SJSA1 (cell line): ENCODE data around the gene PLD1. TPM values are rescaled to one million over a fixed set of nuclear protein-coding genes. Genes with fewer than 3 reads are reported as not detected.

Experiments used
- DNase-seq, 2 experiments: peaks; one replicate each; pipeline ENCODE4 v3.0.0-alpha.2; 2015 to 2020; ENCODE audit warnings: low spot score in 2 of 2, low read depth in 1 of 2
- H3K27ac ChIP-seq: fragments of 250-450 bp; sonication (Bioruptor Pico); 2 replicates; pipeline ENCODE4 v1.5.1; 2020; ENCODE audit warnings: mild to moderate bottlenecking, moderate library complexity
- H3K27me3 ChIP-seq: fragments of 250-450 bp; sonication (Bioruptor Pico); replicated peaks from 2 replicates; pipeline ENCODE4 v1.5.1; 2020; ENCODE audit warnings: mild to moderate bottlenecking, moderate library complexity
- H3K36me3 ChIP-seq: fragments of 250-450 bp; sonication (Bioruptor Pico); 2 replicates; pipeline ENCODE4 v1.5.1; 2020; ENCODE audit warnings: mild to moderate bottlenecking
- H3K4me1 ChIP-seq: fragments of 250-450 bp; sonication (Bioruptor Pico); replicated peaks from 2 replicates; pipeline ENCODE4 v1.6.1; 2021; ENCODE audit warnings: mild to moderate bottlenecking
- H3K4me3 ChIP-seq: fragments of 250-450 bp; sonication (Bioruptor Pico); 2 replicates; pipeline ENCODE4 v1.5.1; 2020; ENCODE audit warnings: mild to moderate bottlenecking
- H3K9me3 ChIP-seq: fragments of 250-450 bp; sonication (Bioruptor Pico); replicated peaks from 2 replicates; pipeline ENCODE4 v1.5.1; 2020; ENCODE audit warnings: mild to moderate bottlenecking
- total RNA-seq: library from RNA; depleted of rRNA; stranded (reverse); fragments of >200 nt; shearing (Covaris generic); gene quantifications from 2 replicates; pipeline ENCODE4 v1.2.3, GENCODE V29; 2014

Gene PLD1
- total RNA-seq, 1 experiment from 2014 or later: 3.3 TPM

GRCh38 chr3:171688002-171688401 lies 122.3 kb downstream of the PLD1 start:
- DNase-seq: no peak

DNA sequence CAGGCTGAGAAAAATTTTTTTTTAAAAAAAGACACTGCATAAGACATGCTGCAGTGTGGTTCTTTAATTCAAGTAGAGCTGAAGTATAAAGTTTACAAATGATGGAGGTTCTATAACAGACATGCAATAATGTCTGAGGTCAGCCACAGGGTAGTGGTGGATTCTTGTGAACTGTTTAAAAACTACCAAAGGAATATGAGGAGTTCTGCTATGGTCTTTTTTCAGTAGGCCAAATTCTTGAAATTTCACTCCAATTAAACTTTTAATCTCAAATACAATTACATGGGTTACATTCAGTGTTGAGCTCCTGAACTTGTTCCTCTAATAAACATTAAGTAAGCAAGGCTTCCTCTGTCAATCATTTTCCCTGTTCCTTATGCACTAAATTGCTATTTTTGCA lies 122.7 kb downstream of the PLD1 start:
- H3K27ac ChIP-seq: no peak overlapping the region
- no peak for DNase-seq
- H3K9me3 ChIP-seq: no peaks in the 10 kb centered on the region
- H3K4me1 ChIP-seq: no peaks in the 10 kb centered on the region
- no peaks in the 10 kb centered on the region for H3K36me3 ChIP-seq
- H3K4me3 ChIP-seq: no peak overlapping the region
- no peaks in the 10 kb centered on the region for H3K27me3 ChIP-seq

More at GRCh38 chr3:171688002-171688401, 122.3 kb downstream of the PLD1 start:
- H3K9me3 ChIP-seq: no peaks in the 10 kb centered on the region
- no peaks in the 10 kb centered on the region for H3K36me3 ChIP-seq
- no peaks in the 10 kb centered on the region for H3K4me1 ChIP-seq
- no peaks in the 10 kb centered on the region for H3K27me3 ChIP-seq
- H3K4me3 ChIP-seq: no peak overlapping the region
- H3K27ac ChIP-seq: no peak overlapping the region

- H3K27ac ChIP-seq: no peak overlapping the region
- no peaks in the 10 kb centered on the region for H3K36me3 ChIP-seq
- H3K4me3 ChIP-seq: no peak overlapping the region
- no peaks in the 10 kb centered on the region for H3K27me3 ChIP-seq
- no peaks in the 10 kb centered on the region for H3K4me1 ChIP-seq
- no peak for DNase-seq
- H3K9me3 ChIP-seq: no peaks in the 10 kb centered on the region
These were observed 123.2 kb downstream of the PLD1 start for GRCh38 chr3:171687064-171687463.

DNA sequence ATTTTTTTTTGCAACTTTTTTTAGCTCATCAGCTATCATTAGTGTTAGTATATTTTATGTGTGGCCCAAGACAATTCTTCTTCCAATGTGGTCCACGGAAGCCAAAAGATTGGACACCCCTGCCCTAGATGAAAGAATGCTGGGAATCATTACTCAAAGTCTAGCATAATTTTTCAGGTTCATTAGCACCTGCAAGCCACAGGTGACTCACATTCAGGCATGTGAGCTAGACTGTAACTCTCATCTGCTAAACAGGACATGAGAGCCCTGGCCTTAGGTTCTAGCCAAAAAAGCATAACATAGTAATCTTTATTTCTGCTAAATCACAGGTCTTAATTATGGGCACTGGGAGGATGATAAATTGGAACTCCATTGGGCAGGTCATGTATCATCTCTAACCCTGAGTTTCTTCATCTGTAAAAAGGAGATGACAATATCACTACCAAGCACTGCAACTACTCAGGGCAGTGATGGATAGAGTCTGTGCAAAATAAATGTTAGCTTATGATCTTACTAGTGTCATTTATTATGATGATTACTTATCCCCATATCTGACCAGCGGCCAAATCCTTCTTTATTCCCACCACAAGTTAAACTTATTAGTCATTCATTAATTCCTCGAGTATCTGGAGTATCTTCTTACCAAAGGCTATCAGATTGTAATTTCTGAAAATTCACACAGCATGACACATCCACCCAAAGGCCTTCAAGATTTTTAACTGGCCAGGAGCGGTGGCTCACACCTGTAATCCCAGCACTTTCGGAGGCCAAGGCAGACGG lies 125.0 kb downstream of the PLD1 start:
- DNase-seq: no peak
- H3K27ac ChIP-seq: no peak overlapping the region
- no peaks in the 10 kb centered on the region for H3K36me3 ChIP-seq
- H3K4me1 ChIP-seq: no peaks in the 10 kb centered on the region
- H3K27me3 ChIP-seq: no peaks in the 10 kb centered on the region
- no peak overlapping the region for H3K4me3 ChIP-seq
- no peaks in the 10 kb centered on the region for H3K9me3 ChIP-seq

DNA sequence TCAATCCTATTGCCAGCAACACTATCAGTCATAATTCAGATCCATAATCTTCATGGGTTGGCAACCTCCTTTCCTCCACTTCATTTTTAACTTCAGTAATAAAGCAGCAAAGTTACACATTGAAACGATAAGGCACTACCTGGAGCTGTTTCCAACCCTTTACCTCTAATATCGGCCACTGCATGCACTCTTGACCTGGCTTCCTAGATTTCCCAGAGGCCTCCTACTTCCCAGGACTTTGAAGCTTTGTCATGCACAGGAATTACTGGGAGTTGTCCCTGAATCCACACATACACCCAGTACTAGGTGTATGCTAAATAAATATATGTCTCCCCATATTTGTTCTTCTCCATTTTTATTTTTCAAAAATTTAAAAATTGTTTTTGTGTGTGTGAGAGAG lies 126.1 kb downstream of the PLD1 start:
- no peak overlapping the region for H3K27ac ChIP-seq
- H3K9me3 ChIP-seq: no peaks in the 10 kb centered on the region
- no peak for DNase-seq
- no peaks in the 10 kb centered on the region for H3K4me1 ChIP-seq
- no peak overlapping the region for H3K4me3 ChIP-seq
- no peaks in the 10 kb centered on the region for H3K27me3 ChIP-seq
- H3K36me3 ChIP-seq: no peaks in the 10 kb centered on the region

GRCh38 chr3:171682743-171683142 lies 127.5 kb downstream of the PLD1 start:
- no peaks in the 10 kb centered on the region for H3K36me3 ChIP-seq
- H3K9me3 ChIP-seq: no peaks in the 10 kb centered on the region
- no peak overlapping the region for H3K27ac ChIP-seq
- H3K4me1 ChIP-seq: no peaks in the 10 kb centered on the region
- H3K27me3 ChIP-seq: no peaks in the 10 kb centered on the region
- no peak for DNase-seq
- H3K4me3 ChIP-seq: no peak overlapping the region

- DNase-seq: no peak
These were observed 129.4 kb downstream of the PLD1 start for GRCh38 chr3:171680726-171681411.

GRCh38 chr3:171678971-171679492 lies 131.3 kb downstream of the PLD1 start:
- Histone ChIP-seq H3K4me3 (no peak overlapping the region), H3K27ac (no peak overlapping the region), H3K36me3 (no peaks in the 10 kb centered on the region), H3K9me3 (no peaks in the 10 kb centered on the region), H3K4me1 (no peaks in the 10 kb centered on the region), H3K27me3 (no peaks in the 10 kb centered on the region)
- no peak for DNase-seq

More at GRCh38 chr3:171680726-171681411, 129.4 kb downstream of the PLD1 start:
- H3K4me1 ChIP-seq: no peaks in the 10 kb centered on the region
- H3K4me3 ChIP-seq: no peak overlapping the region
- no peak overlapping the region for H3K27ac ChIP-seq
- H3K27me3 ChIP-seq: no peaks in the 10 kb centered on the region
- no peaks in the 10 kb centered on the region for H3K36me3 ChIP-seq
- no peaks in the 10 kb centered on the region for H3K9me3 ChIP-seq

GRCh38 chr3:171677706-171678105 lies 132.6 kb downstream of the PLD1 start:
- Histone ChIP-seq H3K36me3 (no peaks in the 10 kb centered on the region), H3K27ac (no peak overlapping the region), H3K9me3 (no peaks in the 10 kb centered on the region), H3K27me3 (no peaks in the 10 kb centered on the region), H3K4me1 (no peaks in the 10 kb centered on the region), H3K4me3 (no peak overlapping the region)
- DNase-seq: no peak

- Histone ChIP-seq H3K4me1 (no peaks in the 10 kb centered on the region), H3K36me3 (no peaks in the 10 kb centered on the region), H3K27ac (no peak overlapping the region), H3K9me3 (no peaks in the 10 kb centered on the region), H3K4me3 (no peak overlapping the region), H3K27me3 (no peaks in the 10 kb centered on the region)
- DNase-seq: no peak
These were observed 133.6 kb downstream of the PLD1 start for GRCh38 chr3:171676601-171677175.

DNA sequence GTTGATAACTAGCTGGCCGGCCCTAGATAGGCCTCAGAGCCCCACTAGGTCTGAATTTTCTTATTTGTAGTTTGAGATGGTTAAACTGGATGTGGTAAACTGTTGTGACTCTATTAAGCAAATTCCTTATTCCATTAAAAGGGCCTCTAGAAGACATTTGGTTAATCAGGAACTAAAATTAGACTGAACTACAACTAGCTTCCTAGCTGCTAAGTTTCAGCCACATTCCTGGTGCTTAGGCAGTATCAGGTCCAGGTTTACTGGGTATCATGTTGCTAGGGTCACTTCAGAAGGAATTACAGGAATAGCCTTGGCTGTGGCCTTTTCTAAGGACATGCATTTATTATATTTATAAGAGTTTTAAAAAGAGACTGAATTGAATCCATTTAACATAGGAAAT lies 136.3 kb downstream of the PLD1 start:
- Histone ChIP-seq H3K36me3 (no peaks in the 10 kb centered on the region), H3K27me3 (no peaks in the 10 kb centered on the region), H3K4me1 (no peaks in the 10 kb centered on the region), H3K9me3 (no peaks in the 10 kb centered on the region), H3K27ac (no peak overlapping the region), H3K4me3 (no peak overlapping the region)
- no peak for DNase-seq

- no peak for DNase-seq
- Histone ChIP-seq H3K27ac (no peak overlapping the region), H3K9me3 (no peaks in the 10 kb centered on the region), H3K36me3 (no peaks in the 10 kb centered on the region), H3K4me1 (no peaks in the 10 kb centered on the region), H3K27me3 (no peaks in the 10 kb centered on the region), H3K4me3 (no peak overlapping the region)
These were observed 137.7 kb downstream of the PLD1 start for GRCh38 chr3:171672538-171672937.

DNA sequence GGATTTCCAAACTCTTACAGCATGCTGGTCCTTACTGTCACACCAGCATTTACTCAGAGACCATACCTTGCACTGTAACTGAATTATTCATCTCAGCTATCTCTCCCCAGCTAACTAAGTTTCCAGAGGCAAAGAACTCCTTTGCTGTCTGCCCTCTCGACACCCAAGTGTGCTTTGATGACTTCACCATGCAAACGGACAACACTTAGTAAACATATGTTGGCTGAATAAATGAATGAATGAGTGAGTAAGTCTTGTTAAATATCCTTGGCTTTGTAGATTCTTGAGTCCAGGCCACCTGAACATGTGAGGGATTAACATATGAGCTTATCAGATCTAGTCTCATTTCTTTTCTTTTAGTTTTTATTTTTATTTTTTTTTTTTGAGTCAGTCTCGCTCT lies 138.2 kb downstream of the PLD1 start:
- no peak overlapping the region for H3K27ac ChIP-seq
- H3K4me1 ChIP-seq: no peaks in the 10 kb centered on the region
- no peaks in the 10 kb centered on the region for H3K36me3 ChIP-seq
- no peaks in the 10 kb centered on the region for H3K27me3 ChIP-seq
- no peak overlapping the region for H3K4me3 ChIP-seq
- no peak for DNase-seq
- H3K9me3 ChIP-seq: no peaks in the 10 kb centered on the region

- H3K27ac ChIP-seq: no peak overlapping the region
- H3K4me3 ChIP-seq: no peak overlapping the region
- DNase-seq: no peak
- no peaks in the 10 kb centered on the region for H3K36me3 ChIP-seq
- H3K27me3 ChIP-seq: no peaks in the 10 kb centered on the region
- no peaks in the 10 kb centered on the region for H3K4me1 ChIP-seq
- no peaks in the 10 kb centered on the region for H3K9me3 ChIP-seq
These were observed 138.6 kb downstream of the PLD1 start for GRCh38 chr3:171671709-171672108.
